MG63 (cell line): ENCODE measurements around the gene ZNF562. TPM values are rescaled to one million over a fixed set of nuclear protein-coding genes. Genes with fewer than 3 reads are reported as not detected.
"Not testable (repeated sequence)": the region's sequence is repeated elsewhere in the genome, so short reads cannot be mapped to it uniquely, and the experiment has no call there.

ENCODE experiments used
- DNase-seq: peaks from one replicate; pipeline ENCODE4 v3.0.0-alpha.2; 2020
- H3K27me3 ChIP-seq: fragments of 250-450 bp; sonication (Bioruptor Pico); 2 replicates; pipeline ENCODE4 v1.5.1; 2020; ENCODE audit warnings: mild to moderate bottlenecking, moderate library complexity
- H3K36me3 ChIP-seq: fragments of 250-450 bp; sonication (Bioruptor Pico); 2 replicates; pipeline ENCODE4 v1.5.1; 2020; ENCODE audit warnings: mild to moderate bottlenecking, moderate library complexity
- H3K4me3 ChIP-seq: fragments of 250-450 bp; sonication (Bioruptor Pico); 2 replicates; pipeline ENCODE4 v1.5.1; 2020; ENCODE audit warnings: mild to moderate bottlenecking, moderate library complexity
- H3K9me3 ChIP-seq: fragments of 250-450 bp; sonication (Bioruptor Pico); 2 replicates; pipeline ENCODE4 v1.5.1; 2020; ENCODE audit warnings: mild to moderate bottlenecking, moderate library complexity
- total RNA-seq: library from RNA; depleted of rRNA; stranded (reverse); fragments of >200 nt; shearing (Covaris generic); gene quantifications from 2 replicates; pipeline ENCODE4 v1.2.3, GENCODE V29; 2014; ENCODE audit warnings: low replicate concordance; rRNA removed

ZNF562 gene
- total RNA-seq, result 12.0 and 16.1 TPM in 2 replicates

DNA sequence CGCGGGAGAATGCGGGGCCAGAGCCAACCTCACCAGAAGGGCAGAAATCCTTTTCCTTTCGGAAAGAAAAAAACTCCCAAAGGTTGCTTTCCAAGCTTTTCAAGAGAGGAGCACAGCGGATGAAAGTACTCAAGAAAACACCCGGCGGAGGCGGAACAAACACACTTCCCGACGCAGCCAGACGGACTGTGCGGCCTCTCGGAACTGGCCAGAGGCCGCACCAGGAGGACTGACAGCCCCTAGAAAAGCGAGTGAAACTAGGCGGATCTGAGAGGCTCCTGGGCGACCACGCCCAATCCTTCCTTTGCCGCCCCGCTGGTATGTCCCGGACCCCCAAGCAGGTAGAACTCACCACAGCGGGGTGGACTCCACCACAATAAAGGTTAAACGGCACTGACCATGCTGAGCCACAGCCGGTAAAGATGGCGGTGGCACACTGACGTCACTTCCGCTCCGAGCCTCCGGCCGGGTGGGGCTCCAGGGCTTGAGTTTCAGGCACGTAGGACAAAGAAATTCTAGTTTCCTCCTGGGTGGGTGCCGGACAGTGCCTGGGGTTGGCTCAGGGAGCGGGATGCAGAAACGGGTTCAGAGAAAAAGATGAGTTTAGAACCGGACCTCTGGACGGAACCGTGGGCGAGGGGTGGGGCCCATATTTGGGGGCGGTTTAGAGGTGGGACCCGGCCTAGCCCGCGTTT, at the start of gene ZNF562:
TSS of gene ZNF562 (minus strand) at position 438 of the 695 bp plus-strand sequence. CDS start 14,356 bp downstream, outside the sequence.
- Histone ChIP-seq H3K9me3 (peaks cover 44% of the 10 kb centered on the region), H3K36me3 (peaks cover 40% of the 10 kb centered on the region), H3K27me3 (no peaks in the 10 kb centered on the region), H3K4me3 (peak within 1 kb of the TSS; percentile 64)
- DNase-seq, result peak; percentile 94

GRCh38 chr19:9724157-9724556, 49.3 kb upstream of the ZNF562 start:
- peaks cover 2% of the 10 kb centered on the region; the same call in 1 of the 2 replicates for H3K9me3 ChIP-seq
- no peaks in the 10 kb centered on the region; the same call in 1 of the 2 replicates for H3K27me3 ChIP-seq
- no peaks in the 10 kb centered on the region for H3K36me3 ChIP-seq
- H3K4me3 ChIP-seq, result no peak overlapping the region
- no peak for DNase-seq

GRCh38 chr19:9721861-9722260, 47.0 kb upstream of the ZNF562 start:
- no peak for DNase-seq
- peaks cover 8% of the 10 kb centered on the region; the same call in 1 of the 2 replicates for H3K27me3 ChIP-seq
- no peaks in the 10 kb centered on the region for H3K36me3 ChIP-seq
- no peak overlapping the region for H3K4me3 ChIP-seq
- peaks cover 5% of the 10 kb centered on the region for H3K9me3 ChIP-seq

DNA sequence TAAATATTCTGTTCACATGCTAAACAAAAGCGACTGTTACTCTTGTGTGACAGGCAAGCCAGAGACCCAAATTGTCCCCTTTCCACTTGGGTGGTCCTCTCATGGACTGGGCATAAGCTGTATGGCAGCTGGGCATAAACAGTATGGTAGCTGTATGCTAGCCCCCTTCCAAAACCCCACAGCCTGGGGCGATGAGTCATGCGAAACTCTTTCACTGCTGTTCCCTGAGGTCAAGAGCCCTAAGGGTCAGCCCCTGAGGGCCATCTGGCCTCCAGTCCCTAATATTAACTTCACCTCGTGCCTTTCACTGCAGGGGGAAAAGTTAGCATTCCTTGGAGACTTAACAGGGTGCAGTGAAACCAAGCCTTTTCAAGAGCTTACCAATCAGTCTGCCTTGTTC, 45.6 kb upstream of the ZNF562 start:
- Histone ChIP-seq H3K36me3 (no peaks in the 10 kb centered on the region), H3K4me3 (no peak overlapping the region), H3K9me3 (peaks cover 5% of the 10 kb centered on the region)

DNA sequence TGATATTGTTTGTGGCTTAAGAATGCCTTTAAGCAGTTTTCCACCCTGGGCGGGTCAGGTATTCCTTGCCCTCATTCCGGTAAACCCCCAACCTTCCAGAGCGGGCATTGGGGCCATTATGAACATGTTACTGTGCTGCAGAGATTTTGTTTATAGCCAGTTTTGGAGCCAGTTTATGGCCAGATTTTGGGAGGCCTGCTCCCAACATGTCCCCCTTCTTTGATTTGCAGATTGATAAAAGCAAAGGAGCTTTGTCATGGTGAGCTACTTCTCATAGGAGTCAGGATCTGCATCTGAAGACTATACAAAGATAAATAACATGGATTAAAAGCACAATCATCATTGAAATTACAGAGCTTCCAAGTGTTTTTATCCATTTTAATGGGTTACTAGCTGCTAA, 36.9 kb upstream of the ZNF562 start:
- H3K27me3 ChIP-seq, result peaks cover 19% of the 10 kb centered on the region
- no peaks in the 10 kb centered on the region for H3K36me3 ChIP-seq
- H3K9me3 ChIP-seq, result peaks cover 6% of the 10 kb centered on the region
- H3K4me3 ChIP-seq, result no peak overlapping the region
- DNase-seq, result no peak

More for the DNA sequence above, 45.6 kb upstream of the ZNF562 start:
- DNase-seq, result no peak
- H3K27me3 ChIP-seq, result peaks cover 11% of the 10 kb centered on the region

DNA sequence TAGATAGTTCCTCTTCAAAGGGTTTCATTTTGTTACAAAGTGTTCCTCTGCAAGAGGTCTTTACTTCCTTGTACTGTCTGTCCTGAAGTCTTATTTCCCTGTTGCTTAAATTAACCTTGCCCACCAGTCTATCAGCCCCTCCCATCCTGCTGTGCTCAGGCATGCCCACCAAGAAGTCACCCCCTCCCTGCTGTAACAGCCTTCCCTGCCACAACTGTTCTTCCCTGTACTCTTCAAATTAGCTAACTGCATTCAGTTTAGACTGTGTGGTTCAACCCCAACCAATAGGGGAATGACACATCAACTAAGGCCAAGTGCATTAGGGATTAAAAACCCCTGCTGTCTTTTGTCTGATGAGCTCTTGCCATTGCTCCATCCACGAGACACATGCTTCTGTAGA, 34.4 kb upstream of the ZNF562 start:
- Histone ChIP-seq H3K9me3 (peaks cover 6% of the 10 kb centered on the region), H3K36me3 (no peaks in the 10 kb centered on the region), H3K27me3 (peaks cover 5% of the 10 kb centered on the region; the same call in 1 of the 2 replicates), H3K4me3 (no peak overlapping the region)
- DNase-seq, result no peak

DNA sequence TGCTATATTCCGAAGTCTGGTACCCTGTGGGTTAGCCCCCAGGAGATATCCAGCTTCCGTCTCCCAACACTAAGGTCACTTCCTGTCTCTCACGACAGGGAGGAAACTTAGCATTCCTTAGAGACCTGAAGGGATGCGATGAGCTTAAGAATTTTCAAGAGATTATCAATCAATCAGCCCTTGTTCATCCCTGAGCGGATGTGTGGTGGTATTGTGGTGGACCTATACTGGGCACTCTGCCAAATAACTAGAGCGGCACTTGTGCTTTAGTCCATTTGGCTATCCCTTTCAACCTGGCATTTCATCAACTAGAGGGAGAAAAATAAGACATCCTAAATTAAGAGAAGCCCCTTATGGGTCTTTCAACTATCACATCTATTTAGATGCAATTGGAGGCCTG, 30.9 kb upstream of the ZNF562 start:
- Histone ChIP-seq H3K27me3 (no peaks in the 10 kb centered on the region), H3K9me3 (no peaks in the 10 kb centered on the region)
- DNase-seq, result no peak

GRCh38 chr19:9702186-9702585, 27.3 kb upstream of the ZNF562 start:
- peaks cover 2% of the 10 kb centered on the region; the same call in 1 of the 2 replicates for H3K9me3 ChIP-seq
- no peak for DNase-seq
- H3K4me3 ChIP-seq, result no peak overlapping the region
- no peaks in the 10 kb centered on the region for H3K36me3 ChIP-seq
- H3K27me3 ChIP-seq, result no peaks in the 10 kb centered on the region

More for the DNA sequence above, 30.9 kb upstream of the ZNF562 start:
- H3K36me3 ChIP-seq, result no peaks in the 10 kb centered on the region
- H3K4me3 ChIP-seq, result no peak overlapping the region

DNA sequence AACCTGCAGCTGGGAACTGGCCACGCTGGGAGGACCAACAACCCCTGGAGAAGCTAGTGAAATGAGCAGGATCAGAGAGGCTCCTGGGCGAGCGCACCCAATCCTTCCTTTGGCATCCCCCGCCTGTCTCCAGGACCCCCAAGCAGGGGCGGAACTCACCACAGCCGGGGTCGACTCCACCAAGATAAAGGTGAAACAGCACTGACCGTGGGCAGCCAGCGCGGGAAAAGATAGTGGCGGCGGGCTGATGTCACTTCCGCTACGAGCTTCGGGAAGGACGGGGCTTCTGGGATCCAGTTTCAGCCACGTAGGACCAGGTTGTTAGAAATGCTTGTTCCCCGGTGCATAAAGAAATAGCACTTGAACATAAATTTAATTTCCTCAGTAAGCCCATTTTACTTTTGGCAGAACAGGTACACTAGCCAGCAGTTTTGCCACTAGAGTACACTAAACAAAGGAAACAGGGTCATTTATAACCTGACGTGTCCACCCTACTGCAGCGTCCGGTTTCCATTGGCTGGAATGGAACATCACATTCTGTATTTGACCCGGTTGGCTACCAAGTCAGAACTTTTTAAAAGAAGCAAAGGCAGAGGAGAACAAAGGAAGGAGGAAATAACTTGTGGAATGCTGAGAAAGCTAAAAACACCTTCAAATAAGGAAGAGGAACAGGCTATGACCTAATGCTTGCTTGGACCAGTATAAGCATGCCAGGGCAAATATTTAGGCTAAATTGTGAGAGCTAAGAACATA, 25.5 kb upstream of the ZNF562 start:
- DNase-seq, result no peak
- Histone ChIP-seq H3K4me3 (no peak overlapping the region), H3K27me3 (0 out of 2 replicates have a peak, but pooled peaks cover 2% of the 10 kb centered on the region), H3K36me3 (no peaks in the 10 kb centered on the region), H3K9me3 (peaks cover 2% of the 10 kb centered on the region; the same call in 1 of the 2 replicates)

DNA sequence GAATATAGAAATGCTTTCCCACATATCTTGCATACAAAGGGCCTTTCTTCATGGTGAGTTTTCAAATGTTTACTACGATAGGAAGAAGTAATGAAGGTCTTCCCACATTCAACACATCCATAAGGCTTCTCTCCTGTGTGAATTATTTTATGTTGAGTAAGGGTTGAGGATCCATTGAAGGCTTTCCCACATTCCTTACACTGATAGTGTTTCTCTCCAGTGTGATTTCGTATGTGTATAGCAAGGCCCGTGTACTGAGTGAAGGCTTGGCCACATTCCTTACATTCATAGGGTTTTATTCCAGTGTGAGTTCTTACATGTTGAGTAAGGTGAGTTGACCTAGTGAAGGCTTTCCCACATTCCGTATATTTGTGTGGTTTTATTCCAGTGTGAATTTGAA, 15.4 kb upstream of the ZNF562 start:
- H3K4me3 ChIP-seq, result not testable (repeated sequence)

GRCh38 chr19:9679996-9680395, 5.1 kb upstream of the ZNF562 start:
- DNase-seq, H3K4me3 ChIP-seq, H3K9me3 ChIP-seq, H3K27me3 ChIP-seq, H3K36me3 ChIP-seq: not testable (repeated sequence)

More for the DNA sequence above, 15.4 kb upstream of the ZNF562 start:
- H3K9me3 ChIP-seq, result peaks cover 15% of the 10 kb centered on the region
- not testable (repeated sequence) for H3K36me3 ChIP-seq, H3K27me3 ChIP-seq, DNase-seq

DNA sequence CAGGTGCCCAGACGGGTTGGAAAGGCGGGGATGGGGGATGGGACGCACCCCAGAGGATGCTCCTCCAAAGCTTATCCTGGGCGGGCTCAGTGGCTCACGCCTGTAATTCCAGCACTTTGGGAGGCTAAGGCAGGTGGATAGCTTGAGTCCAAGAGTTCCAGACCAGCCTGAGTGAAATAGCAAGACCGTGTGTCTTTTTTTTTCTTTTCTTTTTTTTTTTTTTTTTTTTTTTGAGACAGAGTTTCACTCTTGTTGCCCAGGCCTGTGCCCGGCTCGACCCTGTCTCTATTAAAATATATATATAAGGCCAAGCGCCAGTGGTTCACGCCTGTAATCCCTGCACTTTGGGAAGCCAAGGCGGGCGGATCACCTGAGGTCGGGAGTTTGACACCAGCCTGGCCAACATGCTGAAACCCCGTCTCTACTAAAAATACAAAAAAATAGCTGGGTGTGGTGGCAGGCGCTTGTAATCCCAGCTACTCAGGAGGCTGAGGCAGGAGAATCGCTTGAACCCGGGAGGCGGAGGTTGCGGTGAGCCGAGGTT, 530 bp upstream of the ZNF562 start:
- Histone ChIP-seq H3K36me3 (peaks cover 36% of the 10 kb centered on the region), H3K4me3 (peak overlapping the region; percentile 64), H3K9me3 (peaks cover 38% of the 10 kb centered on the region)
- H3K27me3 ChIP-seq, DNase-seq: not testable (repeated sequence)

DNA sequence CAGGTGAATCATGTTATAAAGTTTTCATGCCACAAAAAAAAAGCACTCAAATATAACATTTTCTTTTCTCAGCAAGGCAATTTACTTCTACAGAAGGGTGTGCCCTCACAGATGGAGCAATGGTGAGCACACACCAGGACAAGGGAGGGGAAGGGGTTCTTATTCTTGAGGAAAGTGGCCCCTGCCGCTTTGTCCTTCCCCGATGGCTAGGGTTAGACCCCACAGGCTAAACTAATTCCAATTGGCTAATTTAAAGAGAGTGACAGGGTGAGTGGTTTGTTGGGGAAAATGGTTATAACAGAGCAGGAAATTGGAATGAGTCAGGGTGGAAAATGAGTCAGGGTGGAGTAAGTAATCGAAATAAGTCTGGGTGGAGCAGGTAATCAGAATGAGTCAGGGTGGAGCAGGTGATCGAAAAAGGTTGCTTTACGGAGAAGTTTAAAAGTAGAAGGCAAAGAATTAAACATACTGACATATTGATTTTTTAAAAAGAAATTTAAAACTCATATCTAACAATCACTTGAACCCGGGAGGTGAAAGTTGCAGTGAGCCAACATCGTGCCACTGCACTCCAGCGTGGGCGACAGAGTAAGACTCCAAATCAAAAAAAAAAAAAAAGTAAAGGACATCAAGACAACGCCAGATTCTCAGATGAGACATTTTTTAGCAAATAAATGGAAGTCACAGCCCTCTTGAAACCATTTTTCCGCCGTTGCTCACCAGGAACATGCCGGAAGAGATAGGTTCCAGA, 813 bp downstream of the ZNF562 start:
- peak overlapping the region; percentile 64 for H3K4me3 ChIP-seq
- DNase-seq, result no peak
- peaks cover 52% of the 10 kb centered on the region for H3K9me3 ChIP-seq

DNA sequence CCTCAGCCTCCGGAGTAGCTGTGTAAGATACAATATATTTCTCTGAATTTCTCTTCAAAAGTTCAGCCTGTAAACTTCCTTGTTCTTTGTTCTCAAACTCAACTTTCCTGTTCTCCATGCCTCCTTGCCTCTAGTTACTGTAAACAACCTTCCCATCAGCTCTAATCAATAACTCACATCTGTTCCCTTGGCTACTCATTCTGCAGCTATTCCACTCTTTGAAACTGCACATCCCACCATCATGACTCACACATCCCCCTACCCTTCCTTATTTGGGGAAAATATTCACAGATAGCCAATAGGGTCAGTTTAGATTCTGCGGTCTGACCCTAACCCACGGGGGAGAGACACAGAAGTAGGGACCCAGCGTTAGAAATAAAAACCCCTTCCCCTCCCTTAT, 2.0 kb downstream of the ZNF562 start:
- DNase-seq, result no peak
- no peaks in the 10 kb centered on the region for H3K27me3 ChIP-seq
- H3K9me3 ChIP-seq, result peaks cover 64% of the 10 kb centered on the region
- peaks cover 55% of the 10 kb centered on the region for H3K36me3 ChIP-seq
- no peak overlapping the region for H3K4me3 ChIP-seq

More for the DNA sequence above, 813 bp downstream of the ZNF562 start:
- Histone ChIP-seq H3K27me3 (no peaks in the 10 kb centered on the region), H3K36me3 (peaks cover 43% of the 10 kb centered on the region)

DNA sequence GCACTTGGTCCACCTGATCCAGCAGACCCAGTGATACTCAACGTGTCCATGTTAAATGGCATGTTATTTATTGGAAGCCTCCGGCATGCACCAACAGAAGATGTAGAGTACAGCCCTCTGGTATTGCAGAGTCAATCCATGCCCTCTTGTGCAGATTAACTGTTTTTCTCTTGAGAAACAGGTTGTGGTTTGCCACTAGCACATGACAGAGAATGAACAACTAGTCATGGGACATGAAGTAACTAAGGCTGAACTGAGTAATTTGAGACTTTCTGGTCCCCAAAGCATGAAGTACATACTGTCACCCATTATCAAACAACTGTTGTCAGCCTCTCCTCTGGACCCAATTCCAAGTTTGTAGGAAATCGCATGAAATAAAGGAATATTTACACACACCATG, 3.2 kb downstream of the ZNF562 start:
- Histone ChIP-seq H3K36me3 (peaks cover 57% of the 10 kb centered on the region), H3K9me3 (peaks cover 72% of the 10 kb centered on the region), H3K27me3 (no peaks in the 10 kb centered on the region), H3K4me3 (no peak overlapping the region)
- DNase-seq, result no peak

- H3K4me3 ChIP-seq, result no peak overlapping the region
- peaks cover 75% of the 10 kb centered on the region for H3K9me3 ChIP-seq
- H3K36me3 ChIP-seq, result peaks cover 66% of the 10 kb centered on the region
- no peak for DNase-seq
- no peaks in the 10 kb centered on the region for H3K27me3 ChIP-seq
Observed at GRCh38 chr19:9668544-9668943, 6.4 kb downstream of the ZNF562 start.
